Measurements from ENCODE around the gene MALAT1. TPM values are rescaled to one million over a fixed set of nuclear protein-coding genes. Genes with fewer than 3 reads are reported as not detected.

The MALAT1 gene
- total and polyA plus RNA-seq, 2 of the 8 experiments (the other 6 are each of a cell fraction or from before 2014, with no cell fraction given), result 115 to 984 TPM

DNA sequence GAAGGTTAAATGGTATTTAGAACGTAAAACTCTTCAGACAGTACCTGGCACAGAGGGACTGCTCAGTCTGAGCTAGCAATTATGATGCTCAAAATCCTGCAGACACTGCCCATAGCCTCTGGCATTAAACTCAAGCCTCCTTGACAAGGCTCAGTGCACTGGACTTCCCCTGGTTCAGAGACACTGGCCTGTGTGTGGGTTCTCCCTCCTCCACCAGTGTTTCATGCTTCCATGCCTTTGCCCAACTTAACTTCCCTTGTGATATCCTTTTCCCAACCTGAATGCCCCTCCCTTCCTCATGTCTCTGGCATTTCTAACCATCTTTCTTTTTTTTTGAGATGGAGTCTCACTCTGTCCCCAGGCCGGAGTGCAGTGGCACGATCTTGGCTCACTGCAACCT lies 50.3 kb downstream of the MALAT1 start (continued):
- TF ChIP-seq, protein P1, sequence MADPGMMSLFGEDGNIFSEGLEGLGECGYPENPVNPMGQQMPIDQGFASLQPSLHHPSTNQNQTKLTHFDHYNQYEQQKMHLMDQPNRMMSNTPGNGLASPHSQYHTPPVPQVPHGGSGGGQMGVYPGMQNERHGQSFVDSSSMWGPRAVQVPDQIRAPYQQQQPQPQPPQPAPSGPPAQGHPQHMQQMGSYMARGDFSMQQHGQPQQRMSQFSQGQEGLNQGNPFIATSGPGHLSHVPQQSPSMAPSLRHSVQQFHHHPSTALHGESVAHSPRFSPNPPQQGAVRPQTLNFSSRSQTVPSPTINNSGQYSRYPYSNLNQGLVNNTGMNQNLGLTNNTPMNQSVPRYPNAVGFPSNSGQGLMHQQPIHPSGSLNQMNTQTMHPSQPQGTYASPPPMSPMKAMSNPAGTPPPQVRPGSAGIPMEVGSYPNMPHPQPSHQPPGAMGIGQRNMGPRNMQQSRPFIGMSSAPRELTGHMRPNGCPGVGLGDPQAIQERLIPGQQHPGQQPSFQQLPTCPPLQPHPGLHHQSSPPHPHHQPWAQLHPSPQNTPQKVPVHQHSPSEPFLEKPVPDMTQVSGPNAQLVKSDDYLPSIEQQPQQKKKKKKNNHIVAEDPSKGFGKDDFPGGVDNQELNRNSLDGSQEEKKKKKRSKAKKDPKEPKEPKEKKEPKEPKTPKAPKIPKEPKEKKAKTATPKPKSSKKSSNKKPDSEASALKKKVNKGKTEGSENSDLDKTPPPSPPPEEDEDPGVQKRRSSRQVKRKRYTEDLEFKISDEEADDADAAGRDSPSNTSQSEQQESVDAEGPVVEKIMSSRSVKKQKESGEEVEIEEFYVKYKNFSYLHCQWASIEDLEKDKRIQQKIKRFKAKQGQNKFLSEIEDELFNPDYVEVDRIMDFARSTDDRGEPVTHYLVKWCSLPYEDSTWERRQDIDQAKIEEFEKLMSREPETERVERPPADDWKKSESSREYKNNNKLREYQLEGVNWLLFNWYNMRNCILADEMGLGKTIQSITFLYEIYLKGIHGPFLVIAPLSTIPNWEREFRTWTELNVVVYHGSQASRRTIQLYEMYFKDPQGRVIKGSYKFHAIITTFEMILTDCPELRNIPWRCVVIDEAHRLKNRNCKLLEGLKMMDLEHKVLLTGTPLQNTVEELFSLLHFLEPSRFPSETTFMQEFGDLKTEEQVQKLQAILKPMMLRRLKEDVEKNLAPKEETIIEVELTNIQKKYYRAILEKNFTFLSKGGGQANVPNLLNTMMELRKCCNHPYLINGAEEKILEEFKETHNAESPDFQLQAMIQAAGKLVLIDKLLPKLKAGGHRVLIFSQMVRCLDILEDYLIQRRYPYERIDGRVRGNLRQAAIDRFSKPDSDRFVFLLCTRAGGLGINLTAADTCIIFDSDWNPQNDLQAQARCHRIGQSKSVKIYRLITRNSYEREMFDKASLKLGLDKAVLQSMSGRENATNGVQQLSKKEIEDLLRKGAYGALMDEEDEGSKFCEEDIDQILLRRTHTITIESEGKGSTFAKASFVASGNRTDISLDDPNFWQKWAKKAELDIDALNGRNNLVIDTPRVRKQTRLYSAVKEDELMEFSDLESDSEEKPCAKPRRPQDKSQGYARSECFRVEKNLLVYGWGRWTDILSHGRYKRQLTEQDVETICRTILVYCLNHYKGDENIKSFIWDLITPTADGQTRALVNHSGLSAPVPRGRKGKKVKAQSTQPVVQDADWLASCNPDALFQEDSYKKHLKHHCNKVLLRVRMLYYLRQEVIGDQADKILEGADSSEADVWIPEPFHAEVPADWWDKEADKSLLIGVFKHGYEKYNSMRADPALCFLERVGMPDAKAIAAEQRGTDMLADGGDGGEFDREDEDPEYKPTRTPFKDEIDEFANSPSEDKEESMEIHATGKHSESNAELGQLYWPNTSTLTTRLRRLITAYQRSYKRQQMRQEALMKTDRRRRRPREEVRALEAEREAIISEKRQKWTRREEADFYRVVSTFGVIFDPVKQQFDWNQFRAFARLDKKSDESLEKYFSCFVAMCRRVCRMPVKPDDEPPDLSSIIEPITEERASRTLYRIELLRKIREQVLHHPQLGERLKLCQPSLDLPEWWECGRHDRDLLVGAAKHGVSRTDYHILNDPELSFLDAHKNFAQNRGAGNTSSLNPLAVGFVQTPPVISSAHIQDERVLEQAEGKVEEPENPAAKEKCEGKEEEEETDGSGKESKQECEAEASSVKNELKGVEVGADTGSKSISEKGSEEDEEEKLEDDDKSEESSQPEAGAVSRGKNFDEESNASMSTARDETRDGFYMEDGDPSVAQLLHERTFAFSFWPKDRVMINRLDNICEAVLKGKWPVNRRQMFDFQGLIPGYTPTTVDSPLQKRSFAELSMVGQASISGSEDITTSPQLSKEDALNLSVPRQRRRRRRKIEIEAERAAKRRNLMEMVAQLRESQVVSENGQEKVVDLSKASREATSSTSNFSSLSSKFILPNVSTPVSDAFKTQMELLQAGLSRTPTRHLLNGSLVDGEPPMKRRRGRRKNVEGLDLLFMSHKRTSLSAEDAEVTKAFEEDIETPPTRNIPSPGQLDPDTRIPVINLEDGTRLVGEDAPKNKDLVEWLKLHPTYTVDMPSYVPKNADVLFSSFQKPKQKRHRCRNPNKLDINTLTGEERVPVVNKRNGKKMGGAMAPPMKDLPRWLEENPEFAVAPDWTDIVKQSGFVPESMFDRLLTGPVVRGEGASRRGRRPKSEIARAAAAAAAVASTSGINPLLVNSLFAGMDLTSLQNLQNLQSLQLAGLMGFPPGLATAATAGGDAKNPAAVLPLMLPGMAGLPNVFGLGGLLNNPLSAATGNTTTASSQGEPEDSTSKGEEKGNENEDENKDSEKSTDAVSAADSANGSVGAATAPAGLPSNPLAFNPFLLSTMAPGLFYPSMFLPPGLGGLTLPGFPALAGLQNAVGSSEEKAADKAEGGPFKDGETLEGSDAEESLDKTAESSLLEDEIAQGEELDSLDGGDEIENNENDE (IDR thresholded peaks at IDR 0.05; ENCODE audit: insufficient replicate concordance, low read length), result no peak
- TF ChIP-seq KDM5A (IDR thresholded peaks at IDR 0.05; ENCODE audit: low read length), result no peak
- no peak for TF ChIP-seq SIX5 (IDR thresholded peaks at IDR 0.05; ENCODE audit: low read depth, low read length)
- TF ChIP-seq ZNF274 (IDR thresholded peaks at IDR 0.05; ENCODE audit: borderline replicate concordance, extremely low read depth, low read length), result no peak
- TF ChIP-seq CHD2 (IDR thresholded peaks at IDR 0.05; ENCODE audit: low read length), result no peak
- no peak for TF ChIP-seq RNF2 (IDR thresholded peaks at IDR 0.05; ENCODE audit: borderline replicate concordance, low read depth, low read length, missing control alignments, poor library complexity, severe bottlenecking)
- TF ChIP-seq POU5F1 (IDR thresholded peaks at IDR 0.05; ENCODE audit: low read depth, low read length), result no peak
- no peak for TF ChIP-seq PHF8 (conservative IDR thresholded peaks at IDR 0.05; ENCODE audit: low read depth, low read length)
- no peak for TF ChIP-seq GABPA (IDR thresholded peaks at IDR 0.05; ENCODE audit: borderline replicate concordance, insufficient read depth, low read length)
- TF ChIP-seq TAF7 (optimal IDR thresholded peaks at IDR 0.05; ENCODE audit: borderline replicate concordance, low read depth, low read length), result no peak
- TF ChIP-seq SIN3A (conservative IDR thresholded peaks at IDR 0.05 in 1 of 2, IDR thresholded peaks at IDR 0.05 in 1 of 2; ENCODE audit: low read depth in 1 of 2, low read length in 2 of 2), result no peak
